Stimulated activated CD4-positive, alpha-beta T cell treated with anti-CD3 and anti-CD28 coated beads, Interleukin-15, amount 100 ng/mL, for 1 hour (primary cell): ENCODE measurements around the gene POLR3B.

Source experiments
- DNase-seq, 2 donors: peaks; one replicate each; pipeline ENCODE4 v3.0.0-alpha.2; 2020; ENCODE audit warnings: low read depth in 1 of 2, low spot score in 1 of 2

Gene POLR3B

DNA sequence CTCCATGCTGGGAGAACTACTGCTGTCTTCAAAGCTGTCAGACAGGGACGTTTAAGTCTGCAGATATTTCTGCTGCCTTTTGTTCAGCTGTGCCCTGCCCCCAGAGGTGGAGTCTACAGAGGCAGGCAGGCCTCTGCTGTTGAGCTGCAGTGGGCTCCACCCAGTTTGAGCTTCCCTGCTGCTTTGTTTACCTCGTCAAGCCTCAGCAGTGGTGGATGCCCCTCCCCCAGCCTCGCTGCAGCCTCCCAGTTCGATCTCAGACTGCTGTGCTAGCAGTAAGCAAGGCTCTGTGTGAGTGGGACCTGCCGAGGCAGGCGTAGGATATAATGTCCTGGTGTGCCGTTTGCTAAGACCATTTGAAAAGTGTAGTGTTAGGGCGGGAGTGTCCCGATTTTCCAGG, 193.9 kb downstream of the POLR3B start:
- DNase-seq, result no peak

- DNase-seq, result no peak
Observed at GRCh38 chr12:106552228-106552627, 194.7 kb downstream of the POLR3B start.
